A549 (cell line): ENCODE results near the gene CABP4.

Source experiments
- CBX2 ChIP-seq: fragments of 200-600 bp; sonication (generic); IDR thresholded peaks from 2 replicates; pipeline ENCODE4 v1.6.1; 2016; ENCODE audit warnings: low read depth, mild to moderate bottlenecking, borderline replicate concordance
- CTCF ChIP-seq: fragments of >200 bp; sonication (Bioruptor Twin); formaldehyde crosslinking; IDR thresholded peaks from 3 replicates; pipeline ENCODE4 v1.5.1; 2016
- ELK1 ChIP-seq: fragments of 150-350 bp; IDR thresholded peaks from 2 replicates; pipeline ENCODE4 v1.6.1; 2014; ENCODE audit warnings: low read depth, mild to moderate bottlenecking, low read length
- EP300 ChIP-seq, 2 experiments: fragments of >200 bp; sonication (Bioruptor Twin); formaldehyde crosslinking; IDR thresholded peaks; 2 replicates in 1 of 2; 3 replicates in 1 of 2; pipeline ENCODE4 v1.6.1; 2016 to 2017
- GATA3 ChIP-seq: IDR thresholded peaks from 2 replicates; pipeline ENCODE4 v1.6.1; 2012; ENCODE audit warnings: borderline replicate concordance
- MAZ ChIP-seq: fragments of 150-350 bp; IDR thresholded peaks from 2 replicates; pipeline ENCODE4 v1.6.1; 2014; ENCODE audit warnings: antibody characterized with exemption, low read depth, low read length, borderline replicate concordance
- NFE2L2 ChIP-seq: fragments of 150-350 bp; conservative IDR thresholded peaks from 2 replicates; pipeline ENCODE4 v1.6.1; 2014; ENCODE audit warnings: low read length
- POLR2A ChIP-seq: IDR thresholded peaks from 2 replicates; pipeline ENCODE4 v1.6.1; 2012; ENCODE audit warnings: mild to moderate bottlenecking, low read length
- RAD21 ChIP-seq, 2 experiments: fragments of >200 bp in 1 of 2; sonication (Bioruptor Twin) in 1 of 2; formaldehyde crosslinking in 1 of 2; IDR thresholded peaks in 1 of 2; conservative IDR thresholded peaks in 1 of 2; 2 replicates in 1 of 2; 3 replicates in 1 of 2; pipeline ENCODE4 v1.6.1; 2012 to 2018; ENCODE audit warnings: inconsistent platforms in 1 of 2
- RARB ChIP-seq: fragments of 250-450 bp; sonication (Bioruptor Pico); IDR thresholded peaks from 2 replicates; pipeline ENCODE4 v1.8.0; 2021; ENCODE audit warnings: mild to moderate bottlenecking, moderate library complexity
- TF ChIP-seq, protein P1 (sequence below): fragments of 450-650 bp; IDR thresholded peaks from 2 replicates; pipeline ENCODE4 v1.6.1; 2014; ENCODE audit warnings: antibody characterized with exemption

DNA sequence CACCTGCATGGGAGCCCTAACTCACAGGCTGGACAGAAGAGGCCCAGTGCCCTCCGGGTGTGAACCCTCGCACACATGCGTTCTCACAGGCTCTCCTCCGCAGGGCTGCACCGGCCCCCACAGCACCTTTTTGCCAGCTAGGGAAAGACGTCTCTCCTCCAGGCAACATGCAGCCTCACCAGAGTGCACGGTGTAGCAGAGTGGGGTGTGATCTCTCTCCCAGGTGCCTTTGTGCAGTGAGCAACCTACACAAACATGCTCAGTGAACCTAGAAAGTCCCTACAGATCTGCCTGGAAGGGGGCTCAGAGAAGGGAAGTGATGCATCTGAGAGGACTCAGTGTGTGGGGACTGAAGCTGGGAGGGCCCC lies 43.4 kb upstream of the CABP4 start:
- TF ChIP-seq MAZ (no peak), CTCF (no peak), POLR2A (no peak), EP300 (IDR thresholded peaks at IDR 0.05) (no peak), NFE2L2 (no peak), ELK1 (no peak), CBX2 (no peak), RAD21 (conservative IDR thresholded peaks at IDR 0.05 in 1 of 2, IDR thresholded peaks at IDR 0.05 in 1 of 2) (no peak), GATA3 (no peak), RARB (CRISPR knock-in tag) (no peak)
- TF ChIP-seq, protein P1, sequence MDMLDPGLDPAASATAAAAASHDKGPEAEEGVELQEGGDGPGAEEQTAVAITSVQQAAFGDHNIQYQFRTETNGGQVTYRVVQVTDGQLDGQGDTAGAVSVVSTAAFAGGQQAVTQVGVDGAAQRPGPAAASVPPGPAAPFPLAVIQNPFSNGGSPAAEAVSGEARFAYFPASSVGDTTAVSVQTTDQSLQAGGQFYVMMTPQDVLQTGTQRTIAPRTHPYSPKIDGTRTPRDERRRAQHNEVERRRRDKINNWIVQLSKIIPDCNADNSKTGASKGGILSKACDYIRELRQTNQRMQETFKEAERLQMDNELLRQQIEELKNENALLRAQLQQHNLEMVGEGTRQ: no peak
